GM23338 (cell line): ENCODE results near the gene PSMC3. TPM values are rescaled to one million over a fixed set of nuclear protein-coding genes. Genes with fewer than 3 reads are reported as not detected.

Experiments
- ATAC-seq: fragments of 200-7000 bp; cut with Tn5 transposase; 3 replicates; pipeline ENCODE4 v1.9.1; 2020
- DNase-seq: peaks from one replicate; pipeline ENCODE4 v3.0.0-alpha.2; 2015; ENCODE audit warnings: low spot score
- H2AFZ ChIP-seq: fragments of 200-600 bp; sonication (generic); 2 replicates; pipeline ENCODE4 v1.8.0; 2016; ENCODE audit warnings: antibody characterized with exemption, mild to moderate bottlenecking, moderate library complexity
- H3F3A ChIP-seq: fragments of 200-600 bp; sonication (generic); replicated peaks from 2 replicates; pipeline ENCODE4 v1.8.0; 2017; ENCODE audit warnings: antibody characterized with exemption, mixed run types, low read depth
- H3K27ac ChIP-seq: fragments of 200-600 bp; sonication (generic); 2 replicates; pipeline ENCODE4 v1.6.1; 2016; ENCODE audit warnings: low read depth
- H3K27me3 ChIP-seq: fragments of 200-600 bp; sonication (generic); 2 replicates; pipeline ENCODE4 v1.8.0; 2016; ENCODE audit warnings: mild to moderate bottlenecking, mixed run types, moderate library complexity; ENCODE audit not compliant: insufficient read depth
- H3K36me3 ChIP-seq: fragments of 200-600 bp; sonication (generic); 2 replicates; pipeline ENCODE4 v1.8.0; 2016; ENCODE audit warnings: mild to moderate bottlenecking; ENCODE audit not compliant: insufficient read depth
- H3K4me1 ChIP-seq: fragments of 200-600 bp; sonication (generic); 2 replicates; pipeline ENCODE4 v1.8.0; 2016; ENCODE audit warnings: mild to moderate bottlenecking, moderate library complexity; ENCODE audit not compliant: insufficient read depth
- H3K4me2 ChIP-seq: fragments of 200-600 bp; sonication (generic); 2 replicates; pipeline ENCODE4 v1.7.1; 2017; ENCODE audit warnings: mixed run types
- H3K4me3 ChIP-seq: fragments of 200-600 bp; sonication (generic); 2 replicates; pipeline ENCODE4 v1.6.1; 2016; ENCODE audit warnings: mixed run types
- H3K79me2 ChIP-seq: fragments of 200-600 bp; sonication (generic); replicated peaks from 2 replicates; pipeline ENCODE4 v1.8.0; 2017; ENCODE audit warnings: mild to moderate bottlenecking; ENCODE audit not compliant: insufficient read depth
- H3K9me2 ChIP-seq: fragments of 200-600 bp; sonication (generic); 2 replicates; pipeline ENCODE4 v1.8.0; 2017; ENCODE audit not compliant: insufficient read depth
- H4K20me1 ChIP-seq: fragments of 200-600 bp; sonication (generic); replicated peaks from 2 replicates; pipeline ENCODE4 v1.8.0; 2017; ENCODE audit warnings: mild to moderate bottlenecking; ENCODE audit not compliant: insufficient read depth
- H3K27ac Mint-ChIP-seq: 2 replicates; pipeline ENCODE4 v1.8.0; 2020; ENCODE audit warnings: inconsistent platforms, mild to moderate bottlenecking, moderate library complexity, mixed read lengths
- H3K27me3 Mint-ChIP-seq: 3 replicates; pipeline ENCODE4 v1.8.0; 2022; ENCODE audit warnings: low read depth, mild to moderate bottlenecking, moderate library complexity, mixed read lengths, inconsistent platforms; ENCODE audit not compliant: insufficient read depth, poor library complexity
- H3K36me3 Mint-ChIP-seq: 3 replicates; pipeline ENCODE4 v1.8.0; 2021; ENCODE audit warnings: low read depth, mild to moderate bottlenecking, inconsistent platforms, moderate library complexity, mixed read lengths
- H3K4me1 Mint-ChIP-seq: 3 replicates; pipeline ENCODE4 v1.8.0; 2020; ENCODE audit warnings: mild to moderate bottlenecking, inconsistent platforms, mixed read lengths
- H3K4me3 Mint-ChIP-seq: 3 replicates; pipeline ENCODE4 v1.8.0; 2021; ENCODE audit warnings: moderate library complexity, mild to moderate bottlenecking, inconsistent platforms, mixed read lengths
- H3K9me3 Mint-ChIP-seq: 3 replicates; pipeline ENCODE4 v1.8.0; 2020; ENCODE audit warnings: moderate library complexity, mild to moderate bottlenecking, inconsistent platforms, mixed read lengths
- CREB1 ChIP-seq: fragments of 250-450 bp; sonication (Bioruptor Pico); IDR thresholded peaks from 2 replicates; pipeline ENCODE4 v1.5.0; 2020; ENCODE audit warnings: low read depth, mild to moderate bottlenecking, moderate library complexity
- EZH2 ChIP-seq: fragments of 200-600 bp; sonication (generic); IDR thresholded peaks from one replicate; pipeline ENCODE4 v1.8.0; 2017; ENCODE audit warnings: antibody characterized with exemption, mild to moderate bottlenecking, low read depth; ENCODE audit not compliant: unreplicated experiment
- EZH2phosphoT487 ChIP-seq: fragments of 200-600 bp; sonication (generic); IDR thresholded peaks from one replicate; pipeline ENCODE4 v1.8.1; 2018; ENCODE audit warnings: antibody characterized with exemption; ENCODE audit not compliant: unreplicated experiment
- JUNB ChIP-seq: IDR thresholded peaks from one replicate; pipeline ENCODE4 v1.6.1; 2016; ENCODE audit warnings: antibody characterized with exemption; ENCODE audit not compliant: unreplicated experiment
- NANOG ChIP-seq: IDR thresholded peaks from 2 replicates; pipeline ENCODE4 v1.6.1; 2016; ENCODE audit warnings: antibody characterized with exemption, borderline replicate concordance
- POLR2AphosphoS5 ChIP-seq: IDR thresholded peaks from 2 replicates; pipeline ENCODE4 v1.6.1; 2016; ENCODE audit warnings: antibody characterized with exemption, low read depth
- STAT1 ChIP-seq: IDR thresholded peaks from one replicate; pipeline ENCODE4 v1.6.1; 2016; ENCODE audit warnings: antibody characterized with exemption; ENCODE audit not compliant: unreplicated experiment
- ZNF114 ChIP-seq: fragments of 250-450 bp; sonication (Bioruptor Pico); IDR thresholded peaks from 2 replicates; pipeline ENCODE4 v1.5.0; 2020; ENCODE audit warnings: mild to moderate bottlenecking, moderate library complexity
- ZNF331 ChIP-seq: fragments of 250-450 bp; sonication (Bioruptor Pico); IDR thresholded peaks from 2 replicates; pipeline ENCODE4 v1.5.0; 2020; ENCODE audit warnings: low read depth, mild to moderate bottlenecking, moderate library complexity
- polyA plus RNA-seq: library from polyadenylated mRNA; unstranded; fragments of >200 nt; fragmentation: Nextera tagmentation; extraction: Ambion mirVana; gene quantifications from 2 replicates; pipeline ENCODE4 v1.2.1, GENCODE V29; 2016
- total RNA-seq: library from RNA; depleted of rRNA; stranded (reverse); fragments of >200 nt; shearing (Covaris generic); gene quantifications from 2 replicates; pipeline ENCODE4 v1.2.3, GENCODE V29; 2014
- TF ChIP-seq, protein P1 (sequence below): fragments of 250-450 bp; sonication (Bioruptor Pico); IDR thresholded peaks from 2 replicates; pipeline ENCODE4 v1.5.0; 2020; ENCODE audit warnings: mild to moderate bottlenecking, moderate library complexity
- TF ChIP-seq, protein P2 (sequence below): IDR thresholded peaks from one replicate; pipeline ENCODE4 v1.6.1; 2018; ENCODE audit warnings: antibody characterized with exemption; ENCODE audit not compliant: unreplicated experiment
- TF ChIP-seq, protein P3 (sequence below): IDR thresholded peaks from 2 replicates; pipeline ENCODE4 v1.6.1; 2016; ENCODE audit warnings: antibody characterized with exemption
- TF ChIP-seq, protein P4 (sequence below), 2 experiments: fragments of 200-600 bp in 1 of 2; sonication (generic) in 1 of 2; conservative IDR thresholded peaks; 2 replicates each; pipeline versions ENCODE4 v1.5.1 to v1.6.1; 2016 to 2017; ENCODE audit warnings: antibody characterized with exemption in 2 of 2, low read depth in 2 of 2, mild to moderate bottlenecking in 2 of 2, moderate library complexity in 1 of 2

Gene PSMC3
- total and polyA plus RNA-seq, 2 experiments from 2014 or later, result 147 to 190 TPM

DNA sequence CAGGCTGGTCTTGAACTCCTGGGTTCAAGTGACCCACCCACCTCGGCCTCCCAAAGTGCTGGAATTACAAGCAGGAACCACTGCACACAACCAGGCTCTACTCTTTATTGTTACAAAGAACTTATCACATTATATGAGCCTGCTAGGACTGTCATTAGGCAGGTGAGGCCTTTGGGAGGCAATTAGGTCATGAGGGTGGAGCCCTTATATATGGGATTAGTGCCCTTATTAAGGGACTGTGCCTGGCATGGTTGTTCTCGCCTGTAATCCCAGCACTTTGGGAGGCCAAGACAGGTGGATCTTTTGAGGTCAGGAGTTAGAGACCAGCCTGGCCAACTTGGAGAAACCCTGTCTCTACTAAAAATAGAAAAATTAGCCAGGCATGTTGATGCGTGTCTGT, 10.5 kb upstream of the PSMC3 start (continued):
- TF ChIP-seq STAT1 (no peak), ZNF114 (CRISPR knock-in tag) (no peak)

DNA sequence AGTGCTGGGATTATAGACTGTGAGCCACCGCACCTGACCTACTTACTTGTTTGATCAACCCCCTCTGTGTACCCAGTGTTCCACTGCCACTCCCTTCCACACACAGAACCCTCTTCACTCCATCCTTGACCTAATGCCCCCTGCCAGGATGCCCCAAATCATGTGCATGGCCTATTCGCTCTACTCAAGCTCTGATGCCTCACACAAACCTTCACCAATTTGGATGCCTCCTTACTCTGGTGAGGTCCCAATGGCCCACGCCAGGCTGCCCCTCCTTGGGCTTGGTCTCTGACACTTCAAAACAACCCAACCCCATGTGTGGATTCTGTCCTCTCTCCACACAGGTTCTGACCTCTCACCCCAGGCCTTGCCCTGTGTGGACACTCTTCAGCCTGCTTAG, 9.4 kb upstream of the PSMC3 start:
- Mint-ChIP-seq H3K36me3 (no peaks in the 10 kb centered on the region), H3K27me3 (peaks cover 2% of the 10 kb centered on the region), H3K4me3 (no peak overlapping the region), H3K4me1 (no peaks in the 10 kb centered on the region), H3K9me3 (no peaks in the 10 kb centered on the region; the same call in 2 of the 3 replicates), H3K27ac (no peak overlapping the region)
- Histone ChIP-seq H3K36me3 (no peaks in the 10 kb centered on the region), H3K9me2 (no peaks in the 10 kb centered on the region), H3K4me3 (no peak overlapping the region), H3F3A (no peaks in the 10 kb centered on the region), H3K4me2 (no peak overlapping the region), H3K27me3 (no peaks in the 10 kb centered on the region), H3K4me1 (no peaks in the 10 kb centered on the region), H4K20me1 (no peaks in the 10 kb centered on the region), H2AFZ (no peak overlapping the region), H3K27ac (no peak overlapping the region), H3K79me2 (no peaks in the 10 kb centered on the region)
- ATAC-seq, result no peak
- DNase-seq, result no peak
- no peak for TF ChIP-seq ZNF114 (CRISPR knock-in tag)
- TF ChIP-seq CREB1 (CRISPR knock-in tag), result no peak
- TF ChIP-seq, protein P1, sequence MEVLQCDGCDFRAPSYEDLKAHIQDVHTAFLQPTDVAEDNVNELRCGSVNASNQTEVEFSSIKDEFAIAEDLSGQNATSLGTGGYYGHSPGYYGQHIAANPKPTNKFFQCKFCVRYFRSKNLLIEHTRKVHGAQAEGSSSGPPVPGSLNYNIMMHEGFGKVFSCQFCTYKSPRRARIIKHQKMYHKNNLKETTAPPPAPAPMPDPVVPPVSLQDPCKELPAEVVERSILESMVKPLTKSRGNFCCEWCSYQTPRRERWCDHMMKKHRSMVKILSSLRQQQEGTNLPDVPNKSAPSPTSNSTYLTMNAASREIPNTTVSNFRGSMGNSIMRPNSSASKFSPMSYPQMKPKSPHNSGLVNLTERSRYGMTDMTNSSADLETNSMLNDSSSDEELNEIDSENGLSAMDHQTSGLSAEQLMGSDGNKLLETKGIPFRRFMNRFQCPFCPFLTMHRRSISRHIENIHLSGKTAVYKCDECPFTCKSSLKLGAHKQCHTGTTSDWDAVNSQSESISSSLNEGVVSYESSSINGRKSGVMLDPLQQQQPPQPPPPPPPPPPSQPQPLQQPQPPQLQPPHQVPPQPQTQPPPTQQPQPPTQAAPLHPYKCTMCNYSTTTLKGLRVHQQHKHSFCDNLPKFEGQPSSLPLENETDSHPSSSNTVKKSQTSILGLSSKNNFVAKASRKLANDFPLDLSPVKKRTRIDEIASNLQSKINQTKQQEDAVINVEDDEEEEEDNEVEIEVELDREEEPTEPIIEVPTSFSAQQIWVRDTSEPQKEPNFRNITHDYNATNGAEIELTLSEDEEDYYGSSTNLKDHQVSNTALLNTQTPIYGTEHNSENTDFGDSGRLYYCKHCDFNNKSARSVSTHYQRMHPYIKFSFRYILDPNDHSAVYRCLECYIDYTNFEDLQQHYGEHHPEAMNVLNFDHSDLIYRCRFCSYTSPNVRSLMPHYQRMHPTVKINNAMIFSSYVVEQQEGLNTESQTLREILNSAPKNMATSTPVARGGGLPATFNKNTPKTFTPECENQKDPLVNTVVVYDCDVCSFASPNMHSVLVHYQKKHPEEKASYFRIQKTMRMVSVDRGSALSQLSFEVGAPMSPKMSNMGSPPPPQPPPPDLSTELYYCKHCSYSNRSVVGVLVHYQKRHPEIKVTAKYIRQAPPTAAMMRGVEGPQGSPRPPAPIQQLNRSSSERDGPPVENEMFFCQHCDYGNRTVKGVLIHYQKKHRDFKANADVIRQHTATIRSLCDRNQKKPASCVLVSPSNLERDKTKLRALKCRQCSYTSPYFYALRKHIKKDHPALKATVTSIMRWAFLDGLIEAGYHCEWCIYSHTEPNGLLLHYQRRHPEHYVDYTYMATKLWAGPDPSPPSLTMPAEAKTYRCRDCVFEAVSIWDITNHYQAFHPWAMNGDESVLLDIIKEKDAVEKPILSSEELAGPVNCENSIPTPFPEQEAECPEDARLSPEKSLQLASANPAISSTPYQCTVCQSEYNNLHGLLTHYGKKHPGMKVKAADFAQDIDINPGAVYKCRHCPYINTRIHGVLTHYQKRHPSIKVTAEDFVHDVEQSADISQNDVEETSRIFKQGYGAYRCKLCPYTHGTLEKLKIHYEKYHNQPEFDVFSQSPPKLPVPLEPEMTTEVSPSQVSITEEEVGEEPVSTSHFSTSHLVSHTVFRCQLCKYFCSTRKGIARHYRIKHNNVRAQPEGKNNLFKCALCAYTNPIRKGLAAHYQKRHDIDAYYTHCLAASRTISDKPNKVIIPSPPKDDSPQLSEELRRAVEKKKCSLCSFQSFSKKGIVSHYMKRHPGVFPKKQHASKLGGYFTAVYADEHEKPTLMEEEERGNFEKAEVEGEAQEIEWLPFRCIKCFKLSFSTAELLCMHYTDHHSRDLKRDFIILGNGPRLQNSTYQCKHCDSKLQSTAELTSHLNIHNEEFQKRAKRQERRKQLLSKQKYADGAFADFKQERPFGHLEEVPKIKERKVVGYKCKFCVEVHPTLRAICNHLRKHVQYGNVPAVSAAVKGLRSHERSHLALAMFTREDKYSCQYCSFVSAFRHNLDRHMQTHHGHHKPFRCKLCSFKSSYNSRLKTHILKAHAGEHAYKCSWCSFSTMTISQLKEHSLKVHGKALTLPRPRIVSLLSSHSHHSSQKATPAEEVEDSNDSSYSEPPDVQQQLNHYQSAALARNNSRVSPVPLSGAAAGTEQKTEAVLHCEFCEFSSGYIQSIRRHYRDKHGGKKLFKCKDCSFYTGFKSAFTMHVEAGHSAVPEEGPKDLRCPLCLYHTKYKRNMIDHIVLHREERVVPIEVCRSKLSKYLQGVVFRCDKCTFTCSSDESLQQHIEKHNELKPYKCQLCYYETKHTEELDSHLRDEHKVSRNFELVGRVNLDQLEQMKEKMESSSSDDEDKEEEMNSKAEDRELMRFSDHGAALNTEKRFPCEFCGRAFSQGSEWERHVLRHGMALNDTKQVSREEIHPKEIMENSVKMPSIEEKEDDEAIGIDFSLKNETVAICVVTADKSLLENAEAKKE (CRISPR knock-in tag), result no peak
- TF ChIP-seq POLR2AphosphoS5, result no peak
- TF ChIP-seq, protein P2, sequence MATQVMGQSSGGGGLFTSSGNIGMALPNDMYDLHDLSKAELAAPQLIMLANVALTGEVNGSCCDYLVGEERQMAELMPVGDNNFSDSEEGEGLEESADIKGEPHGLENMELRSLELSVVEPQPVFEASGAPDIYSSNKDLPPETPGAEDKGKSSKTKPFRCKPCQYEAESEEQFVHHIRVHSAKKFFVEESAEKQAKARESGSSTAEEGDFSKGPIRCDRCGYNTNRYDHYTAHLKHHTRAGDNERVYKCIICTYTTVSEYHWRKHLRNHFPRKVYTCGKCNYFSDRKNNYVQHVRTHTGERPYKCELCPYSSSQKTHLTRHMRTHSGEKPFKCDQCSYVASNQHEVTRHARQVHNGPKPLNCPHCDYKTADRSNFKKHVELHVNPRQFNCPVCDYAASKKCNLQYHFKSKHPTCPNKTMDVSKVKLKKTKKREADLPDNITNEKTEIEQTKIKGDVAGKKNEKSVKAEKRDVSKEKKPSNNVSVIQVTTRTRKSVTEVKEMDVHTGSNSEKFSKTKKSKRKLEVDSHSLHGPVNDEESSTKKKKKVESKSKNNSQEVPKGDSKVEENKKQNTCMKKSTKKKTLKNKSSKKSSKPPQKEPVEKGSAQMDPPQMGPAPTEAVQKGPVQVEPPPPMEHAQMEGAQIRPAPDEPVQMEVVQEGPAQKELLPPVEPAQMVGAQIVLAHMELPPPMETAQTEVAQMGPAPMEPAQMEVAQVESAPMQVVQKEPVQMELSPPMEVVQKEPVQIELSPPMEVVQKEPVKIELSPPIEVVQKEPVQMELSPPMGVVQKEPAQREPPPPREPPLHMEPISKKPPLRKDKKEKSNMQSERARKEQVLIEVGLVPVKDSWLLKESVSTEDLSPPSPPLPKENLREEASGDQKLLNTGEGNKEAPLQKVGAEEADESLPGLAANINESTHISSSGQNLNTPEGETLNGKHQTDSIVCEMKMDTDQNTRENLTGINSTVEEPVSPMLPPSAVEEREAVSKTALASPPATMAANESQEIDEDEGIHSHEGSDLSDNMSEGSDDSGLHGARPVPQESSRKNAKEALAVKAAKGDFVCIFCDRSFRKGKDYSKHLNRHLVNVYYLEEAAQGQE, result no peak
- TF ChIP-seq, protein P3, sequence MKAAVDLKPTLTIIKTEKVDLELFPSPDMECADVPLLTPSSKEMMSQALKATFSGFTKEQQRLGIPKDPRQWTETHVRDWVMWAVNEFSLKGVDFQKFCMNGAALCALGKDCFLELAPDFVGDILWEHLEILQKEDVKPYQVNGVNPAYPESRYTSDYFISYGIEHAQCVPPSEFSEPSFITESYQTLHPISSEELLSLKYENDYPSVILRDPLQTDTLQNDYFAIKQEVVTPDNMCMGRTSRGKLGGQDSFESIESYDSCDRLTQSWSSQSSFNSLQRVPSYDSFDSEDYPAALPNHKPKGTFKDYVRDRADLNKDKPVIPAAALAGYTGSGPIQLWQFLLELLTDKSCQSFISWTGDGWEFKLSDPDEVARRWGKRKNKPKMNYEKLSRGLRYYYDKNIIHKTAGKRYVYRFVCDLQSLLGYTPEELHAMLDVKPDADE, result no peak
- TF ChIP-seq, protein P4, sequence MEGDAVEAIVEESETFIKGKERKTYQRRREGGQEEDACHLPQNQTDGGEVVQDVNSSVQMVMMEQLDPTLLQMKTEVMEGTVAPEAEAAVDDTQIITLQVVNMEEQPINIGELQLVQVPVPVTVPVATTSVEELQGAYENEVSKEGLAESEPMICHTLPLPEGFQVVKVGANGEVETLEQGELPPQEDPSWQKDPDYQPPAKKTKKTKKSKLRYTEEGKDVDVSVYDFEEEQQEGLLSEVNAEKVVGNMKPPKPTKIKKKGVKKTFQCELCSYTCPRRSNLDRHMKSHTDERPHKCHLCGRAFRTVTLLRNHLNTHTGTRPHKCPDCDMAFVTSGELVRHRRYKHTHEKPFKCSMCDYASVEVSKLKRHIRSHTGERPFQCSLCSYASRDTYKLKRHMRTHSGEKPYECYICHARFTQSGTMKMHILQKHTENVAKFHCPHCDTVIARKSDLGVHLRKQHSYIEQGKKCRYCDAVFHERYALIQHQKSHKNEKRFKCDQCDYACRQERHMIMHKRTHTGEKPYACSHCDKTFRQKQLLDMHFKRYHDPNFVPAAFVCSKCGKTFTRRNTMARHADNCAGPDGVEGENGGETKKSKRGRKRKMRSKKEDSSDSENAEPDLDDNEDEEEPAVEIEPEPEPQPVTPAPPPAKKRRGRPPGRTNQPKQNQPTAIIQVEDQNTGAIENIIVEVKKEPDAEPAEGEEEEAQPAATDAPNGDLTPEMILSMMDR (conservative IDR thresholded peaks at IDR 0.05; ENCODE audit: low read depth in 2 of 2), result no peak
- TF ChIP-seq STAT1, result no peak
- no peak for TF ChIP-seq EZH2phosphoT487
- TF ChIP-seq EZH2, result no peak
- no peak for TF ChIP-seq JUNB
- no peak for TF ChIP-seq ZNF331
- TF ChIP-seq NANOG, result no peak
